CD4-positive, alpha-beta T cell treated with Interleukin-4 for 1 hour (primary cell): ENCODE data around the gene OVCA2.

Experiments used
- DNase-seq, 2 donors: peaks; one replicate each; pipeline ENCODE4 v3.0.0-alpha.2; 2020 to 2022

The OVCA2 gene

GRCh38 chr17:2089021-2089422 lies 47.2 kb downstream of the OVCA2 start:
- no peak for DNase-seq

- DNase-seq: peak in 1 of 2 donors; percentile 15
Observed at GRCh38 chr17:2090210-2090641, 48.4 kb downstream of the OVCA2 start.

- DNase-seq: no peak
Observed at GRCh38 chr17:2090804-2091534, 49.1 kb downstream of the OVCA2 start.

- no peak for DNase-seq
Observed at GRCh38 chr17:2092253-2092652, 50.4 kb downstream of the OVCA2 start.
